HG03280 (cell line): ENCODE results near the gene ANKFN1.

Source experiments
- ATAC-seq: cut with Tn5 transposase; IDR thresholded peaks from one replicate; pipeline ENCODE4 v1.9.1; 2021; ENCODE audit warnings: mild to moderate bottlenecking, moderate library complexity; ENCODE audit not compliant: unreplicated experiment

Gene ANKFN1, protein sequence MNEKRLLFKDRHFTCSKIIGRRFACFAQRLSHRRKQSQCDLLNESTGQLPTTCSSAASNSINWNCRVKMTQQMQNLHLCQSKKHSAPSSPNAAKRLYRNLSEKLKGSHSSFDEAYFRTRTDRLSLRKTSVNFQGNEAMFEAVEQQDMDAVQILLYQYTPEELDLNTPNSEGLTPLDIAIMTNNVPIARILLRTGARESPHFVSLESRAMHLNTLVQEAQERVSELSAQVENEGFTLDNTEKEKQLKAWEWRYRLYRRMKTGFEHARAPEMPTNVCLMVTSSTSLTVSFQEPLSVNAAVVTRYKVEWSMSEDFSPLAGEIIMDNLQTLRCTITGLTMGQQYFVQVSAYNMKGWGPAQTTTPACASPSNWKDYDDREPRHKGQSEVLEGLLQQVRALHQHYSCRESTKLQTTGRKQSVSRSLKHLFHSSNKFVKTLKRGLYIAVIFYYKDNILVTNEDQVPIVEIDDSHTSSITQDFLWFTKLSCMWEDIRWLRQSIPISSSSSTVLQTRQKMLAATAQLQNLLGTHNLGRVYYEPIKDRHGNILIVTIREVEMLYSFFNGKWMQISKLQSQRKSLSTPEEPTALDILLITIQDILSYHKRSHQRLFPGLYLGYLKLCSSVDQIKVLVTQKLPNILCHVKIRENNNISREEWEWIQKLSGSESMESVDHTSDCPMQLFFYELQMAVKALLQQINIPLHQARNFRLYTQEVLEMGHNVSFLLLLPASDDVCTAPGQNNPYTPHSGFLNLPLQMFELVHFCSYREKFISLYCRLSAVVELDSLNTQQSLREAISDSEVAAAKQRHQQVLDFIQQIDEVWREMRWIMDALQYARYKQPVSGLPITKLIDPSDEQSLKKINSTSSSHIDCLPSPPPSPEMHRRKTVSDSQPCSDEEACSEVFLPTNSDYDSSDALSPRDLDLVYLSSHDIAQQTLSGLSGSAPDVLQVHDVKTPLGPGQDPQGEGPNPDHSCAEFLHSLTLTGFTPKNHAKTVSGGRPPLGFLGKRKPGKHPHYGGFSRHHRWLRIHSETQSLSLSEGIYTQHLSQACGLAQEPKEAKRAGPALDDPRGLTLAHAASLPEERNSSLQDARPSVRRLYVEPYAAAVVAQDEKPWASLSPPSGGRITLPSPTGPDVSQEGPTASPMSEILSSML

DNA sequence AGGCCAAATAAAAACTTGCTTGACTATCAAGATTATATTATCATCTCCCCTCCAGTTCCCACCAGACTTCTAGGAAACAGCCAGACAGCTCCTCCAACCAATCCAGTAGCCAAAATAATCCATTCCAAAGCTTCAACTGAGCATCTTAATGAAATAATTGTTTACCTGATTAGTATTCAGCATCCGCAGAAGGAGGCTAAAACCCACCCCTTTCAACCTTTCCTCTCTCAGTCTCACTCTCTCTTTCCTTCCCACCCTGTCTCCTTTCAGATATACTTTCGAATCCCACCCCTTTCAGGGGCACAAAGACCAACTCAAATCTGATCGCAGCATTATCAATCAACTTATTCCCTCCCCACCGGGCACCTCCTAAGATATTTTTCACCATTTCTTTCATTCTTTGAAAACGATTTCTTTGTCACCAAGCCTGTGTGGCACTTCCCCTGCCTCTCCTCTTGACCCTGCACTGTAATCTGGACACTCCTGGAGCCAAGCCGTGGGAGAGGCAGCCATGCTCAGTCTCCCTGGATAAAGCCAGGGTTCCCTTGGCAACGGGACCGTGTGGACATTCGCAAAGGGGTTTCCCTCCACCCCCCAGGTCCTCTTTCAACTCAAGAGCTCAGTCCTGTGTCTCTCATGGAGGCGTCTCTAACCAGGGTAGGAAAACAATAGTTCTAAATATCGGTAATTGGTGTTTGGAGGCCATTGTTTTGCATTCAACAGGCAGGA is at the start of gene ANKFN1:
TSS of gene ANKFN1 (plus strand) at position 602 of the 729 bp plus-strand sequence. CDS start 59,193 bp downstream, outside the sequence.
- no peak for ATAC-seq

DNA sequence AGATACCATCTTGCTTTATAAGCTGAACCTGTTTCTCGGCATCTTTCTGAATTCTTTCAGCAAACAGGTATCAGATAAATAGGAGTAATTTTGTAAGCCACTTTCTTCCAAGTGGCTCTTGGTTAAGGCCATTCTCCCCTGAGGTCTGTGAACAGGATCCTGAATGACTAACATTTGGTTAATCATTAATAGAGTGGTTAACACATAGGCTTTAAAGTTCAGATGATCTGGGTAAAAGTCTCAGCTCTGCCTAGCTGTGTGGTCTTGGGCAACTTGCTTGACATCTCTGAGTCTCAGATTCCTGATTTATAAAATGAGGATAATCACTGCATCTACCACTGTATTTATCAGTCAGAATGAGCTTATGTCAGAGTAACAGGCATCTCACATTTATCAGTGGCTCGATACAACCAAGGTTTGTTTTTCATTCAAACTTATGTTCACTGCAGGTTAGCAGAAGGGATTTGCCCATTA is 44.4 kb upstream of the ANKFN1 start:
- no peak for ATAC-seq

DNA sequence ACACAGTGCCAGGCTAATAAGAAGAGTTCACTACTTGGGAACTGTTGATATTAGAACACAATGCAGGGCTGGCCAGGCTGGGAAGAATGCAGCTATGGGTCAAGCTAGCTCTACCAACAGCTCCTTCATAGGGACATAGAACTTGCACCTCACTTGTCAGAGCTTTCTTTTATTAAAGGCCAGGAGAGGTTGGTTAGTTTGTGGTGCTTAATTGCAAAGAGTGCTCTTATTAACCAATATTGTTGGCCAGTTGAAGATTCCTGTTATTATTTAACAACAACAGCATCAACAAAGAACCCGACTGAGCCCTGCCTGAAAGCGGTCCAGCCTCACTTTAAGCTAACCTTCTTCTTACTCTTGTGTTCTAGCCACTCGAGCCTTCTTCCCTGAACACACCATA is 43.4 kb upstream of the ANKFN1 start:
- no peak for ATAC-seq

DNA sequence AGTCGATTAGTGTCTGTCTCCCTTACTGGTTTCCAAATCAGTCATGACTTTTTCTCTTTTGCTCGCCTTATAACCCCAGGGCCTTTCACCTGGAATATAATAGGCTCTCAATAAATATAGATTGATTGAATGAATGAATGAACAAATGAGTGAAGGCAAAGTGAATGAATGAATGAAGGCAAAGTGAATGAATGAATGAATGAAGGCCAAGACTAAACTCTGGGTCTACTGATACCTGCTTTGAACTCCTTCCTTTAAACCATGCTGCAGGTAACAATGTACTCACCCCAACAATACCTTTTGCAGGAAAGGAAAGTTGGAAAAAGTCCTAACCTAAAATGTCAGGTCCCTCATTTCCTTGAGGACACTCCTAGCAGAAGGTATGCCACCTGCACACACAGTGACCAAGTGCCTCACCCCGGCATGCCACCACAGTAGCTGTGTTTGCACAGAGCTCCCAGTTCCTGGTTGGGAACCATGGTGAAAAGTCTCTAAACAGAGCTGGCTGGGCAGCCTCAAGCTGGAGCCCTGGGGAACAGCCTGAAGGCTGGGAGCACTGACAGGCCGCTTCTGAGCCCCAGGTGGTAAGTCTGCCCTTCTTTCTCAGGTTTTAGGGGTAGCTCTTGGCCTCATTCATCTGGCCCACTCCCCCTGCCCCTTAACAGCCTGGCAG is 42.7 kb upstream of the ANKFN1 start:
- no peak for ATAC-seq

DNA sequence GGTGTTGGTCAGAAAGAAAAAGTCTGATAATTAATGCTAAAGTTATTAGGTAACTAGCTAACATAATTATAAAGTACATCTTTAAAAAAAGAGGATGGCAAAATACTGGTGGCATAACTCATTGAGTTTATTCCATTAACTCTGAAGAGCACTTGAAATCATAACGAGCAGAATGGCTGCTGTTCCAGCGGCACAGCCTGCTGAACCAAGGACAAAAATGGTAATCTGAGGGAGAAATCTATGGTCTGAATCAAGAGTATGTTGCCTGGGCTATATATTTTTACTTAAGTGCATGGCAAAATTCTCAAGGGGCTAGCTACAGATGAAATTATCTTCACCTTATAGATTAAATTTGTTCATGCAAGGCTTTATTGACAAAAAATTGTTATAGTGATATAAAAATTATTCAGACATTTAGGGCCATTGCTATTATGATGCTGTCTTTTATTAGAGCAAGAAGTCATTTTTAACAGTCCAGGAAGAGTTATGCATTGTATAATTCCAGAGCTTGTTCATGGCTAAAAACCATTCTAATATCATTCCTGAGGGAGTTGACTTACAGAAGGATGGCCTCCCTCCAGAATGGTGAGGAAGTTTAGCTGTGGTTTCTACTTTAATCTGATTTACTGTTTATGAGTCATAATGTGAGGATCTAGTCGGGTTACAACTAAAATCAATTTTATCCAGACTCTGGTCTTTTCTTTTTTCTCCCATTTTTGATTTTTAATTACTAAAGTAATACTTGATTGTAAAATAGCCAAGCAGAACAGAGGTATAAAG is 41.4 kb upstream of the ANKFN1 start:
- no peak for ATAC-seq

DNA sequence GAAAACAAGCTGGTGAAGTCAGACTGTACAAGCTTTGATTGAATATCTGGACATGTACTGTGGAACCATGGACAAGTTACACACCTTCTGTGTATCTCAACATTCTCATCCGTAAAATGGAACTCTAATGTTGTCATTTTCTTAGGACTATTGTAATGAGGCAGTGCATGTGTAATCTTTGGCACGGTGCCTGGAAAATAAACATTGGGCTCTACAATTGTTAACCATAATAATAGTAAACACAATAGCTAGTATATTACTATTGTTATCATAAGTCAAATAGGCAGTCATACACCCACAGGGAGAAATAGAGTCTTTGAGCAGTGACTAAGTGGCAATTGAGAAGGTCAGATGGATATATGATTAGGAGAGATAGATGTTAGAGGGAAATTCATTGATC is 39.8 kb upstream of the ANKFN1 start:
- ATAC-seq = no peak

DNA sequence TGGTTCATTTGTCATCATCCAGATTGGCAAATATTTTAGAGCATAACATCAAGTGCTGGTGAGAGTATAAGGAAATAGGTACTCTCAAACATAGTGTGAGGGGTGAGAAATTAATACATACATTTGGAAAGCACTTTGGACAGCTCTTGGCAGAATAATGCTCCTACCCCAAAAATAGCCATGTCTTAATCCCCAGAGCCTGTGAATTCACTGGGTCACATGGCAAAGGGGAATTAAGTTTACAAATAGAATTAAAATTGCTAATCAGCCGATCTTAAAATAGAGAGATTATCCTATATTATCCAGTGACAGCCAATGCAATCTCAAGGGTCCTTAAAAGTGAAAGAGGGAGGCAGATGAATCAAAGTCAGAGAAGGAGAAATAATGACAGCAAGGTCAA is 38.8 kb upstream of the ANKFN1 start:
- ATAC-seq = no peak

DNA sequence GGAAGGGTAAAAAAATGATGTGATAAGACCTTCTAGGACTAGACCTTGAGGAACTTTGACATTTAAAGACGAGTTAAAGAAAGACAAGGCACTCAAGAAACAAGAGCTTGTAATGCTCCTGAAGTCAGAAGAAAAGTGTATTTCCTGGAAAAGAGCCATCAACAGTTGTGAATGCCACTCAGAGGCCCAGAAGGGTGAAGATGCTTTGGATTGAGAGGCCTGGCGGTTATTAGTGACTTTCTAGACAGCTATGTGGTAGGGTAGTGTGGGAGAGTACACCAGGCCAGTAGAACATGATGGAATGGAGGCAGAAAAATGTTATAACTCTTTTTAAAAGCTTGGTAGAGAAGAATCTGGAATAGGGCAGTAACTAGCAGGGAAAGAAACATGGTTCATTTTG is 34.1 kb upstream of the ANKFN1 start:
- ATAC-seq = no peak

DNA sequence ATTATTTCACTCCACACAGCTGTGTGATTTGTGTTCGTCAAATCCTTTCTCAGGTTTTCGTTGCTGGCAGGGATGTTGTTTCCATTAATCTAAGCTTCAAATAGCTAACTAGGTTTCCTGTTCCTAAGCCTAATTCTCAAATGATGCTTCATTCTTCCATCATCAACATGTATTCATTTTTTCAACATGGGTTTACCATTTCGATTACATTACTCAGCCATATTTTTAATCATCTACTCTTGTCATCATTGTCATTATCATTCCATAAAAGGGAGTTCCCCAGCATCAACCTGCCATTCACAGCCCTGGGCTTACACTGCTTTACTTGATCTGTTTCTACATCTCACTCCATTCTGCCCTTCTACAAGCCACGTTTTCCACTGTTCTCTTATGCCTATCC is 33.3 kb upstream of the ANKFN1 start:
- no peak for ATAC-seq

DNA sequence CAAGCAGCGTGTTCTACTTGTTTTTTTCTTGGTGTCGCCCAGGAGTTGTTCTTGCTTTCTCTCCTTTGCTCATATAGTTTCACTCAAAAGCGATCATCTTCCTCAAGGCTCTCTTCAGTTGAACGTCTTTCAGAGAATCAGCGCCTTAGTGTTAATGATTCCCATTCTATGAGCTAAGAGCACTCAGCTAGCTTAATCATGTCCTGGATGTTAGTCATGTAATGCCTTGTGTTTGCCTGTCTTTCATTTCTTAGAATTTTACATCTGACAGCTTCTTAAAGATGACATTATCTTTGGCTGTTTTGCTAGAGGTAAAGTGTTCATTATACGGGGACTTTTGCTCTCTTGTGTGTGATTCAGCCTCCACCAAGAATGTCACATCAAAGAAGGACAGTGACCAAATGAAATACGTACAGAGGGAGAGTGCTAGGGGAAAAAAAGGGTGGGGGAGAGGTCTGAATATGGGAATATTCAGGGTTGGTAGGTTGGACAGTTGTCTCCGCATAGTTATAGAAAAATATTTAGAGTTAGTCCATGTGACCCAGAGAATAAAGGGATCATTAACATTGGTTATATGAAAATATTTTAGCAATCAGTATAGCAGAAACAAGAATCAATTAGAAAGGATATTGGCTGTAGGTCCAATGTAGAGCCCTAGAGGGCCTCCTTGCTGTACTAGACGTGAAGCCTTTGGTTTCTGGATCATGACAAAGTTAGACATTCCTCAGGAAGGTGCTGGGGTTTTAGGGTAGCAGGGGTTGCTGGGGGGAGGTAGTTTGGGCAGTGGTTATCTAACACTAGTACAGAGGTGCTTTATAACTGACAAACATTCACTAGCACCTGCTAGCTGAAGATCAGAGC is 31.9 kb upstream of the ANKFN1 start:
- no peak for ATAC-seq

DNA sequence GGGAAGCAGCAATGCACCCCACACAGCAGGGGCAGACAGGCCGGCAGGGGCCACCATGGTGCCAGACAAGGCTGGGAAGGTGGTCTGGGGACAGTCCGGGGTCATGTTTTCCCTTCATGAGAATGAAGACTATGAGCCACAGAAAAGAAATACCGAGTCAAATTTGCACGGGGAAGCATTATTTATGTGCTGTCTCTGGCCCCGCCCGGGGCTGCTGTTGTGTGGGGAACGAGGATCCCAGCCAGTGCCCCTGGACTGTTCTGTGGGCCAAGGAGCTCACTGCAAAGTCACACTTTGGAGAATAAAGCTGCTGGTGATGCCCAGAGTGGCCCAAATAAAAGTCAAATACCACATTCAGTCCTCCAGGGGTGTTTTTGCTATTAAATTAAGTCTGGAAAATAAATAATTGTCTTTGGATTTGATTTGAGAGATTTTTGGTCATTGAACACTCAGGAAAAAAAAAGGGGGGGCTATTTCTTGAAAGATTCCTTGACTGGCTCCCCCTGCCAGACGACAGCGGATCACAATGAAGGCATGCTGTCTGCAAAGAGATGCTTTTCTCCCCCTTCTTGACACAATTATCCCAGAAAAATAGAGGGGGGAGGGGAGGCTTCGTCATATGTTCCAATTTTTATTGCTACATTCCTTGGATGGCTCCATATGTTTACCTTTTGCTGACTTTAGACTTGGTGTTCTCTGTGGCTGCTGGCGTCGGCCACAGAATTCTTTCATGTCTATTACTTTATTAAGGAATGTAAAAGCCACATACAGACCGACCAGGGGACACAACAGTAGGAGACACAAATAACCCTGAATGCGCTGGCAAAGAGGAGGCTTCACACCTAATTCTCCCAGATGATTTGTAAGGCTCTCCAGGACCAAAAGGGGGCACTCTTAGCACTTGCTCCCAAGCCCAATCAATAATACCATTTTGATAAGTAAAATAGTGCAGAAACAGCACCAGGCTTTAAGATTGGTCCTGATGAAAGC is 27.1 kb upstream of the ANKFN1 start:
- no peak for ATAC-seq

DNA sequence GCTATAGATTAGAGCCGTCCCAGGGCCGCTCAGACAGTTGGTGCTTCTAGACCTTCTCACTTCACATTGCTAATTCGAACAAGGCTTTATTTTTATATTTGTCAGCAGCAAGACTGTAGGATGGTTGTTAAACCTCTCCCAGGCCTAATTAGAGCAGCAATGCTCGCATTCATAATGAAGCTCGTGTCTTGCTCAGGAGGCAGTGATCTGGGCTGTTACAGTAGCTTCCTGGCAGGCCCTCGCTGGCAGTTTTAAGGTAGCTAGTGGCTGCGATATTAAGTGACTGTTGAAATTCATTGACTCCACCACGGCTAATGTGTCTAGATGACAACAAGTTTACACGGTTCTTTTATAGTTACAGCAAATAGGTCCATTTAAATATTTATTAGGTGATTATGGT is 23.2 kb upstream of the ANKFN1 start:
- ATAC-seq = no peak

DNA sequence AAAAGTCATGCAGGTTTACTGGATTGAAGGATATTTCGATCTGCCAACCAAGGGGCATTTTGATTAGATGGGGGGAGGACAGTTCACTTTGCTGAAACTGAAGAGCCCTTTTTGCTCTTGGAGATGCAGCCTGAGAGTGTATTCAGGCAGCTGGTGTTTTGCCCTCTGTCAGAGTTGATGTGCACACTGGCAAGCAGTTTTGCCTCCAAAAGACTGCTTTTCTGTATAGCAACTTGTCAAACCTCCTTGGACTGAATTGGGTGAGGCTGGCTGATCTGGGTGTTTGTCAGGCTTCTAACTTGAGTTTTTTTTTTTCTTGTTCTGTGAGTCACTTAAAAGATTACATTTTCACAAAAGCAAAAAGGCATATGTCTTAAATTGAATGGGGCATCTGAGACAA is 22.6 kb upstream of the ANKFN1 start:
- ATAC-seq = no peak

DNA sequence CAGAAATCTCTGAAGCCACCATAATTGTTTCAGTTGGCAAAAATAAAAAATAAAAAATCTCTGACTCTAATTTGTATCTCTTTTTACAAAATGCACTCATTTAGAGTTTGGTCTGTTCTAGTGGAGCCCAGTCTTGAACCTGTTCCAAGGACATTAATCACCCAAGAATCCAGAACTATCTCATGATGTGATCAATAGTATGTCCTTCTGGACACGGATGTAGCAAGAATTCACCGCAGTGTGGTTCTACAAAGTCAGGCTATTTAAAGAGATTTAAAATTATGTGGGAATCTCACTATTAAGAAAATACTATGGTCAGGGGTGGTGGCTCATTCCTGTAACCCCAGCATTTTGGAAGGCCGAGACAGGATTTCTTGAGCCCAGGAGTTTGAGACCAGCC is 21.8 kb upstream of the ANKFN1 start:
- no peak for ATAC-seq

DNA sequence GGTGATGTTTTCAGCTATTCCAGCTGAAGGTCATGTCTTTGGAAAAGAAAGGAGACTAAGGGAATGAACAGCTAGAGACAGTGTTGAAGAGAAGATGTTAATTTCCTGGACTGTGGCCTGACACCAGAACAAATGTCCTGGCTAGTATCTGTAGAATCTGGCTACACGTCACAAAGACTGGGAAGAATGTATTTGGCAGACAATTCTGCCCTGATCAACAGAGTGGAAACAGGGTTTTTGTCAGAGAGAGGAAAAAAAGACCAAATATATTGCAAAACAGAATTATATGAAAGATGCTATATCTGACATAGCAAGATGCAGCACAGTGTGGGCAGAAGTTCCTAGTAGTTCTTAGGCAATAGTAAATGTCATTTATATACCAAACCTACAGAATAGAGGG is 17.0 kb upstream of the ANKFN1 start:
- no peak for ATAC-seq

DNA sequence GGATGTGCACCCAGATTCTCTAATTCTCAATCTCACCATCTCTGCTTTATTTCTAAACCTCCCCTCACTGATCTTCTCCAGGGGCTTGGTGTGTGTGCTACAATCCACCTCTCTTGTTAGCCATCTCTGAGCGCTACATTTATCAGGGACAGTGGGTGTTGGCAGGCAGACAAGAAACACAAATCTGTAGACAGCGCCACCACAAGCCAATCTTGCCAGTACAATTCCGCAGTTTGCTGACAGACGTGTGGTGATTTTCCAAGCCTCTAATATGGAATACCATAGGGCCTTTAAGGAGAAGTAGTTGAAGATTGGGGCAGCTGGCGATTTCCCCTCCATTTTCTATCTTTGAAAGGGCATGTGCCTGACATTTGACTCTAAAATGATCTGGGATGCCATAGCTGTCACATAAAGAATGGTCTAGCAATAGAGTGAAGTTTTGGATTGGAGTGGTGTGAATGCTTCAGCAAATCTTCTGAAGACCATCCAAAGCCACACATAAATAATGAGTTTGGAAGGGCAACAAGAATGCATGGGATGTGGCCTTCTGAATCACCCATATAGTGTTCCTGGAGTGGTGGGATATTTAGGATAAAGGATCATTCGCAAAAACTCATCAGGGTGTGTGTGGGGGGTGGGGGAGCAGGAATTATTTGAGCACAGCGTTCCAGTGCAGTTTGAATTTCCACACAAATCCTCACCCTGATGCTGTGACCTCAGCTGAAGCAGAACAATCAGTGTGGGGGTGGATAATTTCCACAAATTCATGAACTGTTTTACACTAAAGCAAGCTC is 12.0 kb upstream of the ANKFN1 start:
- no peak for ATAC-seq
